ENCODE results near the gene NLRP3.
"Not testable (repeated sequence)": the region's sequence is repeated elsewhere in the genome, so short reads cannot be mapped to it uniquely, and the experiment has no call there.

The NLRP3 gene

DNA sequence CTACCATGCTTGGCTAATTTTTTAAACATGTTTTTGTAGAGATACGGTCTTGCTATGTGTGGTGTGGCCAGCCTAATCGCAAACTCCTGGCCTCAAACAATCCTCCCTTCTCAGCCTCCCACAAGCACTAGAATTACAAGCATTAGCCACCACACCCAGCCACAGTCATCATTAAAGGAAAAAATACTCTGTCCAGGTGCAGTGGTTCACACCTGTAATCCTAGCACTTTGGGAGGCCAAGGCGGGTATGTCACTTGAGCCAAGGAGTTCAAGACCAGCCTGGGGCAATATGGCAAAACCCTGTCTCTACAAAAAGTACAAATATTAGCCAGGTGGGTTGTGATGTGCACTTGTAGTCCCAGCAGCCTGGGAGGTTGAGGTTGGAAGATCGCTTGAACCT, 25.0 kb upstream of the NLRP3 start:
- no peak for DNase-seq (ENCODE audit: low read depth in 2 of 2)

GRCh38 chr1:247392088-247392487, 23.9 kb upstream of the NLRP3 start:
- no peak for DNase-seq (ENCODE audit: low read depth in 2 of 2)

DNA sequence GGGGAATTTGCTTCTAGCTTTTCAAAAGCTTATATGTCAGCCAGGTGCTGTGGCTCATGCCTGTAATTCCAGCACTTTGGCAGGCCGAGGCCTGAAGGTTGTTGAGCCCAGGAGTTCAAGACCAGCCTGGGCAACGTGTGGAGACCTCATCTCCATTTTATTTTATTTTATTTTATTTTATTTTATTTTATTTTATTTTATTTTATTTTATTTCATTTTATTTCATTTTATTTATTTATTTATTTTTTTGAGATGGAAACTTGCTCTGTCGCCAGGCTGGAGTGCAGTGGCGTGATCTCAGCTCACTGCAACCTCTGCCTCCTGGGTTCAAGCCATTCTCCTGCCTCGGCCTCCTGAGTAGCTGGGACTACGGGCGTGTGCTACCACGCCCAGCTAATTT, 20.9 kb upstream of the NLRP3 start:
- DNase-seq (ENCODE audit: low read depth in 2 of 2): not testable (repeated sequence)

DNA sequence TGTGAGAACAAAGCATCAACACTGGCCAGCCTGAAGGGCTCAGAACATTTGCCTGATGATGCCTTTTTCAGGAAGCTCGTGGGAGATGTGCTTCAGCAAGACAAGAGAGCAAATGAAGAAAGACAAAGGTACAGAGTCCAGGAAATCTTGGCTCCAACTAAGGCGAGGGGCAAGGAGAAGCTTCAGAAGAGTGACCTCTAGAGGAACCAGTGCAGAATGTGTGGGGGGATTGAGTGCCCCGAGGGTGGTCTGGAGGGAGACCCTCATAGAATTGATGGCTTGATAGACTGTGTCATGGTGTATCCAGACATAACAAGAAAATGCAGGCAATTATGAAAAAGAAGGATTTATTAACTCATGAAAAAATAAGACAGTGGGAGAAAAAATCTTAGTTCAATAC, 15.3 kb upstream of the NLRP3 start:
- no peak for DNase-seq (ENCODE audit: low read depth in 2 of 2)

DNA sequence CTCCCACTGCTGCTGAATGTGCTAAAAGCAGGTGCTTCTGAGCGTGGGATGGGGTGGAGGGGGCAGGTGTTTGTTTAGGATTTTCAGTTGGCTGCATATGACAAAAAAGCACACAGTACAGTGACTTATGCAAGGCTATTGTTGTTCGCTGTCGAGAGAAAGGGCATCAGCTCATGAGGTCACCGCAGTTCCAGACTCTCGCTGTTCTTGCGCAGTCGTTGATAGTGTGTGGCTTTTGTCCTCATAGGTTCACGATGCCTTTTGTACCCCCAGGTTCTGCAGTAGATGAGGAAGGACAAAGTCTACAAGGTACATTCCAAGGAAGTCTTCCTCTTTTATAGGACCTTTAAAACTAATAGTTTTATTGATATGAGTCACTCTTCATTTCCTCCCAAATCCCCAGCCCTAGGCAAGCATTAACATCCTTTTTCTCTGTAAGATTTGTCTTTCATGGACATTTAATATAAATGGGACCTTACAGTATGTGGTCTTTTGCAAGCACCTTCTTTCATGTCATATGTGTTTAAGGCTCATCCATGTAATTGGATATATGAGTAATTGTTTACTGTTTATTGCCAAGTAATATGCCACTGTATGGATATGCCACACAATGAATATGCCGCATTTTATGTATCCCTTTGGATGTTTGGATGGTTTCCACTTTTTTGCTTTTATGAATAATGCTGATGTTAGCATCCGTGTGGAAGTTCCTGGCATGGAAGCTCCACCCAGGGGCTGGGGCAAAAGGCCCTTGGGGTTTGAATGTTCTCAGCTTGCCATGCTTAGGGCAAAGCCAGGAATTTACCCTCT, 14.5 kb upstream of the NLRP3 start:
- no peak for DNase-seq (ENCODE audit: low read depth in 2 of 2)

DNA sequence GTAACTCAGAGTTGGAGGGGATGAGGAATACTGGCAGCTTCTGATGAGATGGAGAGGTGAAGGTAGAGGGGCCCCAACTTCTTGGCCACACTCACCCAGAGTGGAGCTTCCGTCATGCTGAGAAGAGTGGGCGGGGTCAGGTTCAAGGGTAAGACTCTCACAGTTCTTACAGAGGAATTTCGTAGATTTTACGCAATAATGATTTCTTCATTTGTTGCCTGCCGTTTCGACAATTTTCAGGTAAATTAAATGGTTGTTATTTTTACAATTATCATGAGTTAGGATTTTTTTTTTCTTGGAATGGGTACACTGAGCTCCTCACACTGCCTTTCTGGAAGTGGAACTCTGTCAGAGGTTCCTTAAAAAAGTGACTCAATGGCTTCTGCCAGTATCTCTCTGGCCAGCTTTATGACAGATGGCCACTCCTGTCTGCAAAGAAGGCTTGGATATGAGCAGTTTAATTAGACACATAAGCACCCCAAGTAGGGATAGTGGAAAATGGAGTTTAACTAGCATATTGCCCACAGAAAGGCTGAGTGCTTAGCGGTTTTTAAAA, 13.8 kb upstream of the NLRP3 start:
- no peak for DNase-seq (ENCODE audit: low read depth in 2 of 2)

DNA sequence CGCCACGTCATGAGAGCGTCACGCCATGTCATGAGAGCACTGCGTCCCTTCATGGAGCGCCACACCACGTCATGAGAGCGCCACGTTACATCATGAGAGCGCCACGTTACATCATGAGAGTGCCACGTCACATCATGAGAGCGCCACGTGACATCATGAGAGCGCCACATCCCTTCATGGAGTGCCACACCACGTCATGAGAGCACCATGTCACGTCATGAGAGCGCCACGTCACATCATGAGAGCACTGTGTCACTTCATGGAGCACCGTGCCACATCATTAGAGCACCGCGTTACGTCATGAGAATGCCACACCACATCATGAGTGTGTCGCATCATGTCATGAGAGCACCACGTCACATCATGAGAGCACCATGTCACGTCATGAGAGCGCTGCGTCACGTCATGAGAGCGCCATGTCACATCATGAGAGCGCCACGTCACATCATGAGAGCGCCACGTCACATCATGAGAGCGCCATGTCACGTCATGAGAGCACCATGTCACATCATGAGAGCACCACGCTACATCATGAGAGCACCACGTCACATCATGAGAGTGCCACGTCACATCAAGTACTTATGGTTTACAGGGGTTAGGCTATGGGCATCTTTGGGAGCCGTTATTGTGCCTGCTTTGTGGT, 9.8 kb upstream of the NLRP3 start:
- DNase-seq (ENCODE audit: low read depth in 2 of 2): no peak

GRCh38 chr1:247407180-247407616, 8.8 kb upstream of the NLRP3 start:
- peak; percentile 28 to 52 for DNase-seq (ENCODE audit: low read depth in 2 of 2)

- no peak for DNase-seq (ENCODE audit: low read depth in 2 of 2)
Measured at GRCh38 chr1:247408100-247408499, 7.9 kb upstream of the NLRP3 start.

GRCh38 chr1:247409869-247410544, 6.0 kb upstream of the NLRP3 start:
- DNase-seq (ENCODE audit: low read depth in 2 of 2): no peak

- no peak for DNase-seq (ENCODE audit: low read depth in 2 of 2)
Measured at GRCh38 chr1:247411621-247412327, 4.2 kb upstream of the NLRP3 start.

DNA sequence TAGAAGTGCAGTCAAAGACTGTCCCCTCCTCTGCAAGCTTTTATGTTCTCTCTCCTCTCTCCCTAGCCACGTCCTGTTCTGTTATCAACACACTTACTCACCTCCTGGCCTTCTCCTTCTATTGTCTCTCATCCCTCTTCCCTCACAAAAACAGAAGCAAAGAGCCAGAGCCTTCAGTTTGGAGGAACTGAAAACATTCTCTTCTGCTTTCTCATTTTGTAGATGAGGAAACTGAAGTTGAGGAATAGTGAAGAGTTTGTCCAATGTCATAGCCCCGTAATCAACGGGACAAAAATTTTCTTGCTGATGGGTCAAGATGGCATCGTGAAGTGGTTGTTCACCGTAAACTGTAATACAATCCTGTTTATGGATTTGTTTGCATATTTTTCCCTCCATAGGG, 1.9 kb downstream of the NLRP3 start:
- no peak for DNase-seq (ENCODE audit: low read depth in 2 of 2)

- DNase-seq (ENCODE audit: low read depth in 2 of 2): no peak
Measured at GRCh38 chr1:247419336-247419735, 3.4 kb downstream of the NLRP3 start.

- DNase-seq (ENCODE audit: low read depth in 2 of 2): no peak
Measured at GRCh38 chr1:247421074-247421473, 5.1 kb downstream of the NLRP3 start.

GRCh38 chr1:247429496-247429895, 13.5 kb downstream of the NLRP3 start:
- DNase-seq (ENCODE audit: low read depth in 2 of 2): no peak

GRCh38 chr1:247430434-247430833, 14.5 kb downstream of the NLRP3 start:
- DNase-seq (ENCODE audit: low read depth in 2 of 2): no peak

- DNase-seq (ENCODE audit: low read depth in 2 of 2): no peak
Measured at GRCh38 chr1:247431643-247432042, 15.7 kb downstream of the NLRP3 start.

- no peak for DNase-seq (ENCODE audit: low read depth in 2 of 2)
Measured at GRCh38 chr1:247434005-247434404, 18.0 kb downstream of the NLRP3 start.

DNA sequence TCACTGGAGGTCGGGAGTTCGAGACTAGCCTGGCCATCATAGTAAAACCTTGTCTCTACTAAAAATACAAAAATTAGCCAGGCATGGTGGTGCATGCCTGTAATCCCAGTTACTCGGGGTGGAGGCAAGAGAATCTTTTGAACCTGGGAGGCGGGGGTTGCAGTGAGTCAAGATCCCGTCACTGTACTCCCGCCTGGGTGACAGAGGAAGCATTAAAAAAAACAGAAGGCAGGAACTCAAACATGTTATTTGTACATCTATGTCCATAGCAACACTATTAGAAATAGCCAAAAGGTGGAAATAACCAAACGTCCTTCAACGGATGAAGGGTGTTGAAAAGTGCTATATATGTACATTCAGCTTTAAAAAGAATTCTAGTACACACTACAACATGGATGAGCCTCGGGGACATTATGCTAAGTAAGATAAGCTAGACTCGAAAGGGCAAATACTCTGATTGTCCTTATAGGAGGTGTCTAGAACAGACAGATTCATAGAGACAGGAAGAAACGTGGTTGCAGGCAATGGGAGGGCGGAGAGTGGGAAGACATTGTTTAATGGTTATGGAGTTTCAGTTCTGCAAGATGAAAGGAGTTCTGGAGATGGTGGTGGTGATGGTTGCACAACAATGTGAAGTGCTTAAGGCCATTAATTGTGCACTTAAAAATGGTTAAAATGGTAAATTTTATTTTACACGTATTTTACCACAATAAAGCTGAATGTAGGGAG, 19.2 kb downstream of the NLRP3 start:
- no peak for DNase-seq (ENCODE audit: low read depth in 2 of 2)

DNA sequence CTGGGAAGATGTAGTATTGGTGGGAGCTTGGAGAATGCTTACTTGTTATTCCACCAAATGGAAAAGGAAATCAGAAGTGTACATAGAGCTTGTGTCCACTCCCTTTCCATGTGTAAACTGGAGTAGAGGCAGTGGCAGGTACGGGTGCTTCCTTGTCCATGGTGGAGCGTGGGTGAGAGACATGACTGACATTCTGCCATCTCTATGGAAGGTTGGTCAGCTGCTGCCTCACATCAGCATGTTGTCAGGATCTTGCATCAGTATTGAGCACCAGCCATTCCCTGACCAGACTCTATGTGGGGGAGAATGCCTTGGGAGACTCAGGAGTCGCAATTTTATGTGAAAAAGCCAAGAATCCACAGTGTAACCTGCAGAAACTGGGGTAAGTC, 19.8 kb downstream of the NLRP3 start:
- no peak for DNase-seq (ENCODE audit: low read depth in 2 of 2)
